Caco-2 (cell line): Measurements from ENCODE around the gene NAV3. TPM values are rescaled to one million over a fixed set of nuclear protein-coding genes. Genes with fewer than 3 reads are reported as not detected.

Experiments used
- BruUV-seq: library from RNA; stranded (reverse); fragments of 400-500 nt; replicated peaks from 2 replicates; lab custom pipeline; 2021; lab: Mats Ljungman, UMichigan
- CTCF ChIA-PET: fragments of 300-600 bp; sonication (Branson Sonifier 250); formaldehyde crosslinking; loops from one replicate; lab custom pipeline; 2022; ENCODE audit warnings: antibody characterized with exemption; lab: Charles Lee
- POLR2A ChIA-PET: fragments of 300-600 bp; sonication (Branson Sonifier 250); formaldehyde crosslinking; loops from one replicate; lab custom pipeline; 2022; ENCODE audit warnings: antibody characterized with exemption; lab: Charles Lee
- DNase-seq, 2 experiments: peaks; one replicate each; pipeline versions ENCODE4 v3.0.0 to v3.0.0-alpha.2; 2020 to 2022
- H3K27me3 ChIP-seq: replicated peaks from 2 replicates; pipeline ENCODE4 v1.6.0; 2011; ENCODE audit warnings: low read length; ENCODE audit not compliant: control insufficient read depth, insufficient read depth
- H3K36me3 ChIP-seq: 2 replicates; pipeline ENCODE4 v1.5.1; 2011; ENCODE audit warnings: low read length; ENCODE audit not compliant: control insufficient read depth, insufficient read depth
- H3K4me1 ChIP-seq: fragments of 250-450 bp; sonication (Bioruptor Pico); 2 replicates; pipeline ENCODE4 v1.5.1; 2020; ENCODE audit warnings: mild to moderate bottlenecking
- H3K4me3 ChIP-seq: 2 replicates; pipeline ENCODE4 v1.5.1; 2011; ENCODE audit warnings: low read depth, mild to moderate bottlenecking, control low read depth, low read length
- H3K9me3 ChIP-seq: fragments of 250-450 bp; sonication (Bioruptor Pico); 2 replicates; pipeline ENCODE4 v1.5.1; 2020; ENCODE audit warnings: mild to moderate bottlenecking, moderate library complexity
- H3K27ac Mint-ChIP-seq: one replicate; pipeline ENCODE4 v1.8.0; 2022; ENCODE audit warnings: mixed read lengths; ENCODE audit not compliant: unreplicated experiment
- H3K27me3 Mint-ChIP-seq: one replicate; pipeline ENCODE4 v1.8.0; 2022; ENCODE audit warnings: mixed read lengths; ENCODE audit not compliant: insufficient read depth, unreplicated experiment
- H3K36me3 Mint-ChIP-seq: one replicate; pipeline ENCODE4 v1.8.0; 2022; ENCODE audit warnings: mild to moderate bottlenecking, mixed read lengths; ENCODE audit not compliant: insufficient read depth, unreplicated experiment
- H3K4me1 Mint-ChIP-seq: one replicate; pipeline ENCODE4 v1.8.0; 2022; ENCODE audit warnings: low read depth, mixed read lengths; ENCODE audit not compliant: unreplicated experiment
- H3K4me3 Mint-ChIP-seq: one replicate; pipeline ENCODE4 v1.8.0; 2022; ENCODE audit warnings: mild to moderate bottlenecking, moderate library complexity, mixed read lengths; ENCODE audit not compliant: unreplicated experiment
- H3K9me3 Mint-ChIP-seq: one replicate; pipeline ENCODE4 v1.8.0; 2022; ENCODE audit warnings: mixed read lengths; ENCODE audit not compliant: unreplicated experiment
- CTCF ChIP-seq, 2 experiments: fragments of 200-600 bp in 1 of 2; IDR thresholded peaks; 1 replicate in 1 of 2; 2 replicates in 1 of 2; pipeline versions ENCODE4 v1.5.1 to v1.8.0; 2011 to 2022; ENCODE audit warnings: antibody characterized with exemption in 1 of 2, control low read depth in 1 of 2, inconsistent platforms in 1 of 2, low read depth in 1 of 2, low read length in 1 of 2, mild to moderate bottlenecking in 1 of 2, moderate library complexity in 1 of 2; ENCODE audit not compliant: insufficient read depth in 1 of 2, severe bottlenecking in 1 of 2, unreplicated experiment in 1 of 2
- intact Hi-C: fragments of 100-400 bp; cut with micrococcal nuclease; formaldehyde crosslinking; loops from one replicate; pipeline ENCODE4 v1.10.0; 2022; ENCODE audit not compliant: unreplicated experiment
- total RNA-seq: library from RNA; stranded (reverse); gene quantifications from 2 replicates; pipeline ENCODE4 v1.2.3, GENCODE V29; 2022

Gene NAV3
- total RNA-seq, 1 experiment from 2014 or later: 0.45 TPM

- CTCF ChIA-PET: no interaction called here
- no peak for DNase-seq
- H3K9me3 ChIP-seq: no peaks in the 10 kb centered on the region
- Mint-ChIP-seq H3K4me3 (no peak overlapping the region), H3K36me3 (no peaks in the 10 kb centered on the region), H3K27ac (no peak overlapping the region), H3K9me3 (no peaks in the 10 kb centered on the region), H3K4me1 (peaks cover under 1% of the 10 kb centered on the region), H3K27me3 (no peaks in the 10 kb centered on the region)
- intact Hi-C loops: no loop called here
- no peaks in the 10 kb centered on the region for H3K4me1 ChIP-seq
- no peaks in the 10 kb centered on the region for H3K36me3 ChIP-seq
- POLR2A ChIA-PET: no interaction called here
- H3K4me3 ChIP-seq: no peak overlapping the region
- no TSS peak for BruUV-seq
- H3K27me3 ChIP-seq: no peaks in the 10 kb centered on the region
- no peak for TF ChIP-seq CTCF (IDR thresholded peaks at IDR 0.05; ENCODE audit: insufficient read depth in 1 of 2, low read depth in 1 of 2, low read length in 1 of 2, severe bottlenecking in 1 of 2, unreplicated experiment in 1 of 2)
Observed at GRCh38 chr12:78060186-78060585, 229.5 kb downstream of the NAV3 start.

GRCh38 chr12:78062786-78063185, 232.1 kb downstream of the NAV3 start:
- Mint-ChIP-seq H3K36me3 (no peaks in the 10 kb centered on the region), H3K27ac (no peak overlapping the region), H3K9me3 (no peaks in the 10 kb centered on the region), H3K4me1 (peaks cover 6% of the 10 kb centered on the region), H3K4me3 (no peak overlapping the region), H3K27me3 (no peaks in the 10 kb centered on the region)
- BruUV-seq: no TSS peak
- H3K9me3 ChIP-seq: no peaks in the 10 kb centered on the region
- intact Hi-C loops: no loop called here
- H3K4me1 ChIP-seq: no peaks in the 10 kb centered on the region
- no peaks in the 10 kb centered on the region for H3K36me3 ChIP-seq
- CTCF ChIA-PET: no interaction called here
- no peak for DNase-seq
- H3K27me3 ChIP-seq: no peaks in the 10 kb centered on the region
- no peak overlapping the region for H3K4me3 ChIP-seq
- TF ChIP-seq CTCF (IDR thresholded peaks at IDR 0.05; ENCODE audit: insufficient read depth in 1 of 2, low read depth in 1 of 2, low read length in 1 of 2, severe bottlenecking in 1 of 2, unreplicated experiment in 1 of 2): no peak
- POLR2A ChIA-PET: no interaction called here

GRCh38 chr12:78081590-78082314, 251.1 kb downstream of the NAV3 start:
- ChIA-PET POLR2A (no interaction called here), CTCF (no interaction called here)
- Histone ChIP-seq H3K27me3 (no peaks in the 10 kb centered on the region), H3K36me3 (no peaks in the 10 kb centered on the region), H3K4me3 (no peak overlapping the region), H3K9me3 (no peaks in the 10 kb centered on the region), H3K4me1 (no peaks in the 10 kb centered on the region)
- Mint-ChIP-seq H3K27me3 (no peaks in the 10 kb centered on the region), H3K4me1 (no peaks in the 10 kb centered on the region), H3K36me3 (no peaks in the 10 kb centered on the region), H3K27ac (no peak overlapping the region), H3K9me3 (no peaks in the 10 kb centered on the region), H3K4me3 (no peak overlapping the region)
- no TSS peak for BruUV-seq
- DNase-seq: no peak
- TF ChIP-seq CTCF (IDR thresholded peaks at IDR 0.05; ENCODE audit: insufficient read depth in 1 of 2, low read depth in 1 of 2, low read length in 1 of 2, severe bottlenecking in 1 of 2, unreplicated experiment in 1 of 2): no peak
- intact Hi-C loops: no loop called here
